ENCODE measurements around the gene SLC12A7. TPM values are rescaled to one million over a fixed set of nuclear protein-coding genes. Genes with fewer than 3 reads are reported as not detected.

The SLC12A7 gene
- total and polyA plus RNA-seq, 9 donors, result 5.9 to 33.9 (median 23.0) TPM

DNA sequence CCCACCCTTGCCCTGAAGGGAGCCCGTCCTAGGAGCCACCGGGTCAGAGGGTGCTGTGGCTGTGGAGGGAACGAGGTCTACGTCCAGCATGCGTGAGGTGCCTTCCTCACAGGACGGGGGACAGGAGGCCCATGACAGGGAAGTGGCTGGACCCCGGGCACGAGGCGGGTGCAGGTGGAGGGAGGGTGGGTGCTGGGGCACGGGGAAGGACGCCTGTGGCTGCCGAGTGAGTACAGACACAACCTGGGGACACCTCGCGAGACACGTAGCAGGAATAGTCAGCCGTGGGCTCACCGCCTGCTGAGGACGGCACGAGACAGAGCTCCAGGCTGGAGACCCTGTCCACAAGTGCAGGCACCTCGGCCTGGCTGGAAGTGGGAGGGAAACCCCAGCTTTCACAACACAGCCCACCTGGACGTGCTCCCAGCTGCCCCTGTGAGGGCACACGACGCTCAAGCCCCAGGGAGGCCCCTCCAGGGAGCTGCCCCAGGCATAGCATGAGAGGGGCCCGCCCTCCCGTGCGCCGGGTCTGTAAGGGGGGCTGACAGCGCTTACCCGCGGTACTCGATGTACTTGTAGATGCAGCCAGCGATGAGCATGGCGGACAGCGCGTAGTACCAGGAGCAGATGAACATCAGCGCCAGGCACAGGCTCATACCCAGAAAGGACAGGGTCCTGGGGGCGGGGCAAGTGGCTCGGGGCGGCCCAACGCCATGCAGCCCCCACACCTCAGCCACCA lies 36.9 kb downstream of the SLC12A7 start:
- Histone ChIP-seq H3K4me3 (no peak overlapping the region), H3K27me3 (no peaks in the 10 kb centered on the region), H3K27ac (no peak overlapping the region), H3K4me1 (ENCODE audit: insufficient read depth) (no peaks in the 10 kb centered on the region), H3K36me3 (no peaks in the 10 kb centered on the region), H3K9me3 (no peaks in the 10 kb centered on the region)
- 85 to 86% (median 86%) methylated on average over 40 of the region's 40 CpGs for WGBS, 3 donors
- intact Hi-C loops (cut with DNase I), result no loop called here
- no peak for DNase-seq
- TF ChIP-seq POLR2A (IDR thresholded peaks at IDR 0.05) (no peak), EP300 (IDR thresholded peaks at IDR 0.05) (no peak)
- TF ChIP-seq, protein P1, sequence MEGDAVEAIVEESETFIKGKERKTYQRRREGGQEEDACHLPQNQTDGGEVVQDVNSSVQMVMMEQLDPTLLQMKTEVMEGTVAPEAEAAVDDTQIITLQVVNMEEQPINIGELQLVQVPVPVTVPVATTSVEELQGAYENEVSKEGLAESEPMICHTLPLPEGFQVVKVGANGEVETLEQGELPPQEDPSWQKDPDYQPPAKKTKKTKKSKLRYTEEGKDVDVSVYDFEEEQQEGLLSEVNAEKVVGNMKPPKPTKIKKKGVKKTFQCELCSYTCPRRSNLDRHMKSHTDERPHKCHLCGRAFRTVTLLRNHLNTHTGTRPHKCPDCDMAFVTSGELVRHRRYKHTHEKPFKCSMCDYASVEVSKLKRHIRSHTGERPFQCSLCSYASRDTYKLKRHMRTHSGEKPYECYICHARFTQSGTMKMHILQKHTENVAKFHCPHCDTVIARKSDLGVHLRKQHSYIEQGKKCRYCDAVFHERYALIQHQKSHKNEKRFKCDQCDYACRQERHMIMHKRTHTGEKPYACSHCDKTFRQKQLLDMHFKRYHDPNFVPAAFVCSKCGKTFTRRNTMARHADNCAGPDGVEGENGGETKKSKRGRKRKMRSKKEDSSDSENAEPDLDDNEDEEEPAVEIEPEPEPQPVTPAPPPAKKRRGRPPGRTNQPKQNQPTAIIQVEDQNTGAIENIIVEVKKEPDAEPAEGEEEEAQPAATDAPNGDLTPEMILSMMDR (IDR thresholded peaks at IDR 0.05), result no peak

DNA sequence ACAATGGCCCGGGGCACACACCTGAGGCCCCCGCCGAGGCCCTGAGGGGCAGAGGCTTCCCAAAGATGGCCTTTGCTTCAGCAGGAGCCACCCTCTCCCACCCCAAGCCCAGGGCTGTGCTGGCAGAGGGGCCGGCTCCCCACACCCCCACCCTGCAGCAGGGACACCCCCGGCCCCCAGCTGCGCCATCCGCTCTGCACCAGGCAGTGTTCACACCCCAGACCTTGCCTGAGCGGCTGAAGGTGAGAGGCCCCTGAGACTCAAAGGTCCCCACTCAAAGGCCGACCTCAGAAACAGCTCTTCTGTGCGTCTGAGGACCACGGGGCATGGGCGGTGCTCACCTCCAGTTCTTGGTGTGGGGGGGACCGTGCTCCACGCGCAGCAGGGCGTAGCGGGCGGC lies 37.6 kb downstream of the SLC12A7 start:
- no peak for DNase-seq
- TF ChIP-seq, protein P1 (IDR thresholded peaks at IDR 0.05), result no peak
- TF ChIP-seq EP300 (IDR thresholded peaks at IDR 0.05) (no peak), POLR2A (IDR thresholded peaks at IDR 0.05) (no peak)
- WGBS, 3 donors, result 86 to 89% (median 87%) methylated on average over 15 to 18 of the region's 18 CpGs
- Histone ChIP-seq H3K27me3 (no peaks in the 10 kb centered on the region), H3K4me1 (ENCODE audit: insufficient read depth) (no peaks in the 10 kb centered on the region), H3K9me3 (no peaks in the 10 kb centered on the region), H3K4me3 (no peak overlapping the region), H3K27ac (no peak overlapping the region), H3K36me3 (no peaks in the 10 kb centered on the region)
- intact Hi-C loops (cut with DNase I), result no loop called here

DNA sequence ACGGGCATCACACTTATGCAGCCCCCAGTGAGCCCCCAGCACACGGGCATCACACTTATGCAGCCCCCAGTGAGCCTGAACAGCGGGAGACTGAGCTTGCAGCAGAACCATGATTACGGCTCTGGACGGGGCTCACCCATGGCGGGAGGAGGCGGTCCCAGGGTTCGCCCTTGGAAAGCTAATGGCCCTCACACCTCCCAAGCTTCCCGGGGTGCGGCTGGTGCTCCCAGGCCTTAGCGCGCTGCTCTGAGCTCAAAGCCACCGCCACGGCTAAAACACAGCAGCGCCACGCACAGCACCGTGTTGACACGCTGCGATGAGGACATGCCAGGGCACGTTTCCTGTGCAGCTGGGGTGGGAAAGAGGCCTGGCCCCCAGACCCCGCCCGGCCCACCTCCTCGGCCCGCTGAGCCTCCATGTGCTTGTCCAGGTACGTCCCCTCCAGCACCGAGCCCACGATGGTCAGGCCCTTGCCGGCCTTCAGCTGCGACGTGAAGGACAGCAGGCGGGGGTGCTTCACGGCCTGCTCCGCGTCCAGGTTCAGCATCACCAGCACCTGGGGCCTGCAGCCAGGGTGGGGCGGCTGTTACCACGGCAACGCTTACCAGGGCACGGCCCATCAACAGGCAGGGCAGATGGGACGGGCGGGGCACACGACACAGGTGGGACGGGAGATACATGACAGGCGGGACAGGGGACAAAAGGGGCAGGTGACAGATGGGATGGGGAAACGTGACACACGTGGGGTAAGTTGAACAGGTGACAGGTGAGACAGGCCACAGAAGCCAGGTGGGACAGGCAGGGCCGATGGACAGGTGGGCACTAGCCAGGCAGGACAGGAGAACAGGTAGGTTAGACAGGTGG lies 38.4 kb downstream of the SLC12A7 start:
- intact Hi-C loops (cut with DNase I), result no loop called here
- no peaks in the 10 kb centered on the region for H3K9me3 ChIP-seq
- no peaks in the 10 kb centered on the region for H3K27me3 ChIP-seq
- no peak overlapping the region for H3K4me3 ChIP-seq
- no peaks in the 10 kb centered on the region for H3K4me1 ChIP-seq (ENCODE audit: insufficient read depth)
- no peaks in the 10 kb centered on the region for H3K36me3 ChIP-seq
- H3K27ac ChIP-seq, result no peak overlapping the region
- TF ChIP-seq POLR2A (IDR thresholded peaks at IDR 0.05) (no peak), EP300 (IDR thresholded peaks at IDR 0.05) (no peak)
- TF ChIP-seq, protein P1 (IDR thresholded peaks at IDR 0.05), result no peak
- whole genome bisulfite sequencing, 3 donors, result 86 to 87% (median 87%) methylated on average over 39 to 45 of the region's 46 CpGs
- DNase-seq, result no peak

DNA sequence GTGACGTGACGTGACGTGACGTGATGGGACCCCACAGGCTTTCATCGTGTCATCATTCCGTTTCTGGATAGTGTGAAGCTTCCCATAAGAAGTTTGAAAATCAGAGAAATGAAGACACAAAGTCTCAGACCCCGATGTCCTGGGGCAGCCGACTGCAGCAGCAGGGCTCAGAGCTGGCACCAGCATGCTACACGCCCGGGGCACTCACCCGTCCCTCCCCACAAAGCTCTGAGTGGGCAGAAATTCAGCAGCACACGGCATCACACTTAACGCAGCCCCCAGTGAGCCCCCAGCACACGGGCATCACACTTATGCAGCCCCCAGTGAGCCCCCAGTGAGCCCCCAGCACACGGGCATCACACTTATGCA lies 42.2 kb downstream of the SLC12A7 start:
- Histone ChIP-seq H3K9me3 (no peaks in the 10 kb centered on the region), H3K27me3 (no peaks in the 10 kb centered on the region), H3K4me1 (ENCODE audit: insufficient read depth) (no peaks in the 10 kb centered on the region), H3K36me3 (no peaks in the 10 kb centered on the region), H3K4me3 (no peak overlapping the region), H3K27ac (no peak overlapping the region)
- DNase-seq, result no peak
- 91 to 94% (median 91%) methylated on average over 13 to 14 of the region's 15 CpGs for WGBS, 3 donors
- TF ChIP-seq POLR2A (IDR thresholded peaks at IDR 0.05) (no peak), EP300 (IDR thresholded peaks at IDR 0.05) (no peak)
- TF ChIP-seq, protein P1 (IDR thresholded peaks at IDR 0.05), result no peak
- intact Hi-C loops (cut with DNase I), result no loop called here

Data from ovary (tissue), 9 donors.